OCI-LY1 (cell line): Measurements from ENCODE around the gene SYNDIG1.

Experiments
- H2AFZ ChIP-seq: fragments of 200-600 bp; sonication (generic), shearing (Covaris generic); 2 replicates; pipeline ENCODE4 v1.6.0; 2014; ENCODE audit warnings: antibody characterized with exemption, mild to moderate bottlenecking, low read length
- H3F3A ChIP-seq: fragments of 200-600 bp; sonication (generic), shearing (Covaris generic); 2 replicates; pipeline ENCODE4 v1.6.0; 2014; ENCODE audit warnings: mild to moderate bottlenecking, antibody characterized with exemption, low read length, moderate library complexity; ENCODE audit not compliant: insufficient read depth
- H3K27ac ChIP-seq: fragments of 200-600 bp; sonication (generic); 2 replicates; pipeline ENCODE4 v1.5.1; 2014; ENCODE audit warnings: low read length, mixed run types, mild to moderate bottlenecking, low read depth; ENCODE audit not compliant: poor library complexity, severe bottlenecking
- H3K27me3 ChIP-seq: fragments of 200-600 bp; sonication (generic); 2 replicates; pipeline ENCODE4 v1.6.0; 2014; ENCODE audit warnings: antibody characterized with exemption, mild to moderate bottlenecking, low read length, moderate library complexity; ENCODE audit not compliant: insufficient read depth
- H3K36me3 ChIP-seq: fragments of 200-600 bp; sonication (generic); 2 replicates; pipeline ENCODE4 v1.6.1; 2014; ENCODE audit warnings: mild to moderate bottlenecking, antibody characterized with exemption, low read length, moderate library complexity, mixed read lengths; ENCODE audit not compliant: insufficient read depth
- H3K4me1 ChIP-seq: fragments of 200-600 bp; sonication (generic); 2 replicates; pipeline ENCODE4 v1.5.1; 2014; ENCODE audit warnings: mild to moderate bottlenecking, low read length, moderate library complexity; ENCODE audit not compliant: insufficient read depth, severe bottlenecking
- H3K4me2 ChIP-seq: fragments of 200-600 bp; sonication (generic), shearing (Covaris generic); 2 replicates; pipeline ENCODE4 v1.6.1; 2014; ENCODE audit warnings: low read length
- H3K4me3 ChIP-seq: fragments of 200-600 bp; sonication (generic); 2 replicates; pipeline ENCODE4 v1.5.1; 2014; ENCODE audit warnings: low read length, low read depth, mild to moderate bottlenecking, mixed read lengths; ENCODE audit not compliant: poor library complexity, severe bottlenecking
- H3K79me2 ChIP-seq: fragments of 200-600 bp; shearing (Covaris generic); 2 replicates; pipeline ENCODE4 v1.6.1; 2016; ENCODE audit warnings: mixed run types, low read length, mixed read lengths; ENCODE audit not compliant: insufficient read depth
- H3K9ac ChIP-seq: fragments of 200-600 bp; sonication (generic), shearing (Covaris generic); 2 replicates; pipeline ENCODE4 v1.6.1; 2014; ENCODE audit warnings: mild to moderate bottlenecking, low read length, mixed read lengths
- H3K9me2 ChIP-seq: fragments of 200-600 bp; sonication (generic), shearing (Covaris generic); 2 replicates; pipeline ENCODE4 v1.6.1; 2014; ENCODE audit warnings: low read depth, mild to moderate bottlenecking, low read length, mixed read lengths
- H3K9me3 ChIP-seq: fragments of 200-600 bp; shearing (Covaris generic); 2 replicates; pipeline ENCODE4 v1.6.1; 2014; ENCODE audit warnings: low read length, mixed read lengths
- H4K20me1 ChIP-seq: fragments of 200-600 bp; sonication (generic), shearing (Covaris generic); 2 replicates; pipeline ENCODE4 v1.6.0; 2016; ENCODE audit warnings: mild to moderate bottlenecking, low read length; ENCODE audit not compliant: insufficient read depth
- EZH2 ChIP-seq: fragments of 200-600 bp; sonication (generic), shearing (Covaris generic); IDR thresholded peaks from 2 replicates; pipeline ENCODE4 v1.8.0; 2017; ENCODE audit warnings: borderline replicate concordance, mixed run types, mild to moderate bottlenecking, antibody characterized with exemption, low read length, moderate library complexity, mixed read lengths
- TF ChIP-seq, protein P1 (sequence below): fragments of 200-600 bp; sonication (generic), shearing (Covaris generic); IDR thresholded peaks from 2 replicates; pipeline ENCODE4 v1.5.1; 2017; ENCODE audit warnings: mild to moderate bottlenecking, antibody characterized with exemption, low read length, moderate library complexity, mixed read lengths

Gene SYNDIG1

DNA sequence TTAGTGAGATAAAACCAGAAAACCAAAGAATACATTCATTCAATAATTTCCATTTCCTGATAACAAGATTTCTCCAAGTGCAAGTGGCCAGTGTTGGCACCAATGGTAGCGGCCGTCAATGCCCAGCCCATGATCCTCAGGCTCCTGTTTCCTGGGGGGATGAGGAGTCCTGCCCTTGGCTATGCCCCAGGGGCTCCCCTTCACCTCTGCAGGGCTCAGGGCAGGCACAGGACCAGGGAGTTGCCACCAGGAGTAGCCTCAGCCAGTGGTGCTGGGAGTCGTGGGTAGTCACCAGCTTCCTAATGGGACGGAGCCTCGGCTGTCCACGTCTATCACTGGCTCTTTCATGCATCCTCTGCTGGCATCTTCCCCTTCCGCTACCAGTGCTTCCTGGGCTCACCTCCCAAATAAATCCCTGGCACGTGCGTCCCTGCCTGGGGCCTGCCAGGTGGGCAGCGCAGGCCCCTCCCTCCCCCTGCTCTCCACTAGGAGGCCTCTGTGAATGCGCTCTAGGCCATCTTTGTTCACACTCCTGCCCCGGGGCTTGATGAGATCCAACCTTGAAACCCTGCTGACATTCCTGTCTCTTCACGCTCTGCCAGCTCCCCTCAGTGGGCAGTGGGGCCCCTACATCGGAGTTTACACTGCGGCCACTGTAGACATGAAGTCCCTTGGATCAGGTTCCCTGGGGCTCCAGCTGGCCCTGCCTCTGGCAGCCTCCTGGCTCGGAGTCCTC, 215.7 kb downstream of the SYNDIG1 start:
- H3K79me2 ChIP-seq, result no peaks in the 10 kb centered on the region
- TF ChIP-seq, protein P1, sequence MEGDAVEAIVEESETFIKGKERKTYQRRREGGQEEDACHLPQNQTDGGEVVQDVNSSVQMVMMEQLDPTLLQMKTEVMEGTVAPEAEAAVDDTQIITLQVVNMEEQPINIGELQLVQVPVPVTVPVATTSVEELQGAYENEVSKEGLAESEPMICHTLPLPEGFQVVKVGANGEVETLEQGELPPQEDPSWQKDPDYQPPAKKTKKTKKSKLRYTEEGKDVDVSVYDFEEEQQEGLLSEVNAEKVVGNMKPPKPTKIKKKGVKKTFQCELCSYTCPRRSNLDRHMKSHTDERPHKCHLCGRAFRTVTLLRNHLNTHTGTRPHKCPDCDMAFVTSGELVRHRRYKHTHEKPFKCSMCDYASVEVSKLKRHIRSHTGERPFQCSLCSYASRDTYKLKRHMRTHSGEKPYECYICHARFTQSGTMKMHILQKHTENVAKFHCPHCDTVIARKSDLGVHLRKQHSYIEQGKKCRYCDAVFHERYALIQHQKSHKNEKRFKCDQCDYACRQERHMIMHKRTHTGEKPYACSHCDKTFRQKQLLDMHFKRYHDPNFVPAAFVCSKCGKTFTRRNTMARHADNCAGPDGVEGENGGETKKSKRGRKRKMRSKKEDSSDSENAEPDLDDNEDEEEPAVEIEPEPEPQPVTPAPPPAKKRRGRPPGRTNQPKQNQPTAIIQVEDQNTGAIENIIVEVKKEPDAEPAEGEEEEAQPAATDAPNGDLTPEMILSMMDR, result no peak
- TF ChIP-seq EZH2, result no peak
- no peaks in the 10 kb centered on the region for H3K27me3 ChIP-seq
- H3K4me2 ChIP-seq, result no peak overlapping the region
- H4K20me1 ChIP-seq, result no peaks in the 10 kb centered on the region
- H3K4me1 ChIP-seq, result no peaks in the 10 kb centered on the region
- H3K4me3 ChIP-seq, result no peak overlapping the region
- H3K9me3 ChIP-seq, result no peaks in the 10 kb centered on the region
- H3F3A ChIP-seq, result no peaks in the 10 kb centered on the region
- H2AFZ ChIP-seq, result no peak overlapping the region
- H3K9me2 ChIP-seq, result no peaks in the 10 kb centered on the region
- H3K36me3 ChIP-seq, result no peaks in the 10 kb centered on the region
- no peak overlapping the region for H3K9ac ChIP-seq
- H3K27ac ChIP-seq, result no peak overlapping the region

DNA sequence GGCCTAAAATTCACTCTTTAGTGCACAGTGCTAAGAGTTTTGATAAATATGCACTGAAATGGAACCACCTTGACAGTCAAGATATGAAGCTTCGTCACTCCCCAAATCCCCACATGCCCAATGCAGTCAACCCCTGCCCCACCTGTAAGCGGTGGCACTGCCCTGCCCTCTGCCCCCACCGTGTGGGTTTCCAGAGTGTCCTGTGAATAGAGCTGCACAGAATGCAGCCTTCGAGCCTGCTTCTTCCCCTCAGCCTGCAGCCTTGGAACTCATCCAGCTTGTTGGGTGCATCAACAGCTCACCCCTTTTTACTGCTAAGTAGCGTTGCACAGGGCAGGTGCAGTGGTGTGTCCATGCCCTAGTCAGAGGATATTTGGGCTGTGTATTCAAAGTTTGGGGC, 216.3 kb downstream of the SYNDIG1 start:
- no peaks in the 10 kb centered on the region for H3F3A ChIP-seq
- no peak for TF ChIP-seq EZH2
- TF ChIP-seq, protein P1, result no peak
- H3K27me3 ChIP-seq, result no peaks in the 10 kb centered on the region
- no peak overlapping the region for H3K27ac ChIP-seq
- no peaks in the 10 kb centered on the region for H3K9me2 ChIP-seq
- H3K9me3 ChIP-seq, result no peaks in the 10 kb centered on the region
- H3K4me2 ChIP-seq, result no peak overlapping the region
- no peak overlapping the region for H2AFZ ChIP-seq
- no peak overlapping the region for H3K4me3 ChIP-seq
- no peaks in the 10 kb centered on the region for H3K4me1 ChIP-seq
- no peaks in the 10 kb centered on the region for H3K79me2 ChIP-seq
- no peak overlapping the region for H3K9ac ChIP-seq
- H4K20me1 ChIP-seq, result no peaks in the 10 kb centered on the region
- H3K36me3 ChIP-seq, result no peaks in the 10 kb centered on the region

DNA sequence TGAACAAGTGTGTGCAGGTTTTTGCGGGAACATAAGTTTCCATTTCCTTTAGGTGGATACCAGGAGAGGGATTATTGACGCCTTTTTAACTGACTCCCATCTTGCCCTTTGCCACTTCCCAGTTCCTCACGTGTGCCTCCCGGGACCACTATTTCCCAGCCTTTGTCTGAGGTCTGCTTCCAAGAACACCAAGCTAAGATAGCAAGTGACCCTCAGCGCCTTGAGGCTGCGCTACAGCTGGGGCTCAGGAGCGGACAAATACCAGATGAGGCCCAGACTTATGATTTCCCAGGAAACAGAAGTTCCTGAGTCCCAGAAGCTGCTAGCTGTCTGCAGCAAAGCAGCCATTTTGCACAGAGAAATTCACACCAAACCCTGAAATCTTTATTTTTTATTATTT, 216.7 kb downstream of the SYNDIG1 start:
- H3K4me1 ChIP-seq, result no peaks in the 10 kb centered on the region
- TF ChIP-seq EZH2, result no peak
- TF ChIP-seq, protein P1, result no peak
- no peak overlapping the region for H3K4me2 ChIP-seq
- H3K36me3 ChIP-seq, result no peaks in the 10 kb centered on the region
- H3K27me3 ChIP-seq, result no peaks in the 10 kb centered on the region
- no peaks in the 10 kb centered on the region for H4K20me1 ChIP-seq
- no peak overlapping the region for H3K9ac ChIP-seq
- no peak overlapping the region for H3K4me3 ChIP-seq
- H2AFZ ChIP-seq, result no peak overlapping the region
- H3F3A ChIP-seq, result no peaks in the 10 kb centered on the region
- H3K9me3 ChIP-seq, result no peaks in the 10 kb centered on the region
- no peaks in the 10 kb centered on the region for H3K79me2 ChIP-seq
- no peaks in the 10 kb centered on the region for H3K9me2 ChIP-seq
- no peak overlapping the region for H3K27ac ChIP-seq
